CD4-positive, alpha-beta T cell (primary cell): Measurements from ENCODE around the gene PIR. TPM values are rescaled to one million over a fixed set of nuclear protein-coding genes. Genes with fewer than 3 reads are reported as not detected.

Experiments used
- ATAC-seq: fragments of 200-7000 bp; cut with Tn5 transposase; one replicate; pipeline ENCODE4 v1.10.0; 2022; ENCODE audit warnings: mild to moderate bottlenecking; ENCODE audit not compliant: poor library complexity
- CTCF ChIA-PET: fragments of 350-600 bp; sonication (Branson Sonifier 250); formaldehyde crosslinking; loops from one replicate; lab custom pipeline; 2021; ENCODE audit warnings: antibody characterized with exemption, inconsistent platforms; lab: Charles Lee
- POLR2A ChIA-PET: fragments of 350-600 bp; sonication (Branson Sonifier 250); formaldehyde crosslinking; loops from one replicate; lab custom pipeline; 2021; ENCODE audit warnings: antibody characterized with exemption, inconsistent platforms; lab: Charles Lee
- DNase-seq, 14 experiments: peaks; one replicate each; pipeline ENCODE4 v3.0.0-alpha.2; 2013 to 2020; ENCODE audit warnings: mixed read lengths in 2 of 14
- H3K27ac ChIP-seq, 2 donors: one replicate each; pipeline versions ENCODE4 v1.5.1 to v1.7.0; 2013; ENCODE audit warnings: low read length in 2 of 2, low read depth in 1 of 2, mild to moderate bottlenecking in 1 of 2
- H3K27me3 ChIP-seq, 2 experiments: 1 replicate in 1 of 2; 2 replicates in 1 of 2; pipeline versions ENCODE4 v1.6.1 to v1.7.0; 2013; ENCODE audit warnings: low read length in 2 of 2, control low read depth in 1 of 2, mild to moderate bottlenecking in 1 of 2, moderate library complexity in 1 of 2; ENCODE audit not compliant: insufficient read depth in 2 of 2, control insufficient read depth in 1 of 2
- H3K36me3 ChIP-seq: one replicate; pipeline ENCODE4 v1.6.1; 2013; ENCODE audit warnings: low read length, control low read depth; ENCODE audit not compliant: insufficient read depth
- H3K4me1 ChIP-seq: one replicate; pipeline ENCODE4 v1.6.1; 2013; ENCODE audit warnings: low read length, control low read depth; ENCODE audit not compliant: insufficient read depth
- H3K4me3 ChIP-seq: one replicate; pipeline ENCODE4 v1.5.1; 2013; ENCODE audit warnings: mild to moderate bottlenecking, low read length, moderate library complexity
- H3K9me3 ChIP-seq, 2 experiments: 1 replicate in 1 of 2; 2 replicates in 1 of 2; pipeline versions ENCODE4 v1.6.1 to v1.7.0; 2013; ENCODE audit warnings: low read length in 2 of 2, mild to moderate bottlenecking in 2 of 2, control low read depth in 1 of 2, moderate library complexity in 1 of 2; ENCODE audit not compliant: control insufficient read depth in 1 of 2, insufficient read depth in 1 of 2
- H3K27ac Mint-ChIP-seq: one replicate; pipeline ENCODE4 v1.8.0; 2020; ENCODE audit warnings: mixed read lengths
- H3K27me3 Mint-ChIP-seq: one replicate; pipeline ENCODE4 v1.8.0; 2021; ENCODE audit warnings: mixed read lengths
- H3K36me3 Mint-ChIP-seq: one replicate; pipeline ENCODE4 v1.8.0; 2021; ENCODE audit warnings: low read depth, mixed read lengths
- H3K4me1 Mint-ChIP-seq: one replicate; pipeline ENCODE4 v1.8.0; 2021; ENCODE audit warnings: low read depth, mixed read lengths
- H3K4me3 Mint-ChIP-seq: one replicate; pipeline ENCODE4 v1.8.0; 2020; ENCODE audit warnings: mild to moderate bottlenecking, mixed read lengths
- H3K9me3 Mint-ChIP-seq: one replicate; pipeline ENCODE4 v1.8.0; 2020; ENCODE audit warnings: mixed read lengths
- CTCF ChIP-seq: fragments of 200-600 bp; IDR thresholded peaks from one replicate; pipeline ENCODE4 v1.8.0; 2022; ENCODE audit warnings: antibody characterized with exemption, mild to moderate bottlenecking
- intact Hi-C, 2 experiments: fragments of 100-400 bp; cut with DNase I in 1 of 2; cut with micrococcal nuclease in 1 of 2; formaldehyde crosslinking; loops; one replicate each; pipeline versions ENCODE4 v1.15.1 to v1.9.0; 2023 to 2025; cut with DNase I, micrococcal nuclease
- total RNA-seq, 174 experiments: library from RNA in 2 of 174; stranded (reverse) in 2 of 174; gene quantifications; one replicate each; pipeline ENCODE4 v1.2.3 and lab custom pipeline; 2021 to 2026

Gene PIR
- total RNA-seq, 2 experiments from 2014 or later, result not detected

GRCh38 chrX:15373976-15374375, 119.2 kb downstream of the PIR start:
- no peak for DNase-seq
- Mint-ChIP-seq H3K36me3 (no peaks in the 10 kb centered on the region), H3K27me3 (peaks cover 4% of the 10 kb centered on the region), H3K4me3 (no peak overlapping the region), H3K27ac (no peak overlapping the region), H3K4me1 (no peaks in the 10 kb centered on the region), H3K9me3 (no peaks in the 10 kb centered on the region)
- intact Hi-C loops, result no loop called here
- ChIA-PET POLR2A (no interaction called here), CTCF (no interaction called here)
- Histone ChIP-seq H3K27me3 (no peaks in the 10 kb centered on the region), H3K36me3 (no peaks in the 10 kb centered on the region), H3K4me1 (no peaks in the 10 kb centered on the region), H3K27ac (no peak overlapping the region), H3K9me3 (no peaks in the 10 kb centered on the region), H3K4me3 (no peak overlapping the region)
- no peak for ATAC-seq
- TF ChIP-seq CTCF, result no peak

GRCh38 chrX:15366506-15367352, 126.4 kb downstream of the PIR start:
- no peaks in the 10 kb centered on the region for H3K4me1 Mint-ChIP-seq
- H3K9me3 ChIP-seq, result no peaks in the 10 kb centered on the region
- H3K36me3 Mint-ChIP-seq, result no peaks in the 10 kb centered on the region
- H3K4me3 Mint-ChIP-seq, result no peak overlapping the region
- TF ChIP-seq CTCF, result no peak
- DNase-seq, result peak in 2 of 14 experiments; percentile 8 to 15
- no peak for ATAC-seq
- H3K27ac Mint-ChIP-seq, result no peak overlapping the region
- H3K4me1 ChIP-seq, result no peaks in the 10 kb centered on the region
- H3K27me3 ChIP-seq, result peaks cover 2 to 6% of the 10 kb centered on the region in 2 experiments
- no peaks in the 10 kb centered on the region for H3K36me3 ChIP-seq
- CTCF ChIA-PET, result interaction anchor here (0.6 to 1.1 kb wide), 2 partner anchors 9 to 1542 kb away, joined by 4 read pairs; no protein-coding TSS in a partner anchor
- H3K27ac ChIP-seq, result no peak overlapping the region
- intact Hi-C loops, result no loop called here
- POLR2A ChIA-PET, result no interaction called here
- H3K9me3 Mint-ChIP-seq, result no peaks in the 10 kb centered on the region
- H3K27me3 Mint-ChIP-seq, result peaks cover 3% of the 10 kb centered on the region
- no peak overlapping the region for H3K4me3 ChIP-seq

GRCh38 chrX:15359701-15360100, 133.4 kb downstream of the PIR start:
- Histone ChIP-seq H3K9me3 (no peaks in the 10 kb centered on the region), H3K36me3 (no peaks in the 10 kb centered on the region), H3K27me3 (no peaks in the 10 kb centered on the region), H3K4me3 (no peak overlapping the region), H3K27ac (no peak overlapping the region), H3K4me1 (no peaks in the 10 kb centered on the region)
- TF ChIP-seq CTCF, result no peak
- Mint-ChIP-seq H3K27me3 (peaks cover 8% of the 10 kb centered on the region), H3K4me1 (no peaks in the 10 kb centered on the region), H3K9me3 (no peaks in the 10 kb centered on the region), H3K27ac (no peak overlapping the region), H3K36me3 (no peaks in the 10 kb centered on the region), H3K4me3 (no peak overlapping the region)
- ATAC-seq, result no peak
- DNase-seq, result no peak
- intact Hi-C loops, result no loop called here
- ChIA-PET POLR2A (no interaction called here), CTCF (no interaction called here)
